Upper lobe of right lung (tissue), 1 donor: ENCODE measurements around the gene SPATA31C1. TPM values are rescaled to one million over a fixed set of nuclear protein-coding genes. Genes with fewer than 3 reads are reported as not detected.

Experiments used
- ATAC-seq: fragments of 200-7000 bp; cut with Tn5 transposase; one replicate; pipeline ENCODE4 v1.9.1; 2020; ENCODE audit warnings: mild to moderate bottlenecking, moderate library complexity
- DNase-seq: peaks from one replicate; pipeline ENCODE4 v3.0.0-alpha.2; 2020
- H3K27ac ChIP-seq: fragments of 200-600 bp; one replicate; pipeline ENCODE4 v1.8.0; 2022
- H3K27me3 ChIP-seq: fragments of 200-600 bp; one replicate; pipeline ENCODE4 v1.8.0; 2022; ENCODE audit warnings: mild to moderate bottlenecking
- H3K36me3 ChIP-seq: fragments of 200-600 bp; one replicate; pipeline ENCODE4 v1.8.0; 2022
- H3K4me1 ChIP-seq: fragments of 200-600 bp; one replicate; pipeline ENCODE4 v1.8.0; 2022
- H3K4me3 ChIP-seq: fragments of 200-600 bp; one replicate; pipeline ENCODE4 v1.8.0; 2022; ENCODE audit warnings: mild to moderate bottlenecking
- H3K9me3 ChIP-seq: fragments of 200-600 bp; one replicate; pipeline ENCODE4 v1.8.0; 2022
- CTCF ChIP-seq: fragments of 200-600 bp; IDR thresholded peaks from one replicate; pipeline ENCODE4 v1.8.0; 2022; ENCODE audit warnings: antibody characterized with exemption
- intact Hi-C: fragments of 100-400 bp; cut with DNase I; formaldehyde crosslinking; loops from one replicate; pipeline ENCODE4 v1.11.0; 2022
- total RNA-seq: library from RNA; stranded (reverse); fragmentation: NEBNext Ultra II Directional; extraction: Animal tissue kit (Norgen Biotek cat#: 25700); gene quantifications from one replicate; pipeline ENCODE4 v1.2.1, GENCODE V29; 2021
- donor health status: DM: no; HTN: yes; CAD: no; lungs with severe emphysema.

The SPATA31C1 gene
- total RNA-seq, 1 donor from 2014 or later, result not detected

GRCh38 chr9:87958591-87958990 lies 40.8 kb downstream of the SPATA31C1 start:
- no peaks in the 10 kb centered on the region for H3K27me3 ChIP-seq
- H3K27ac ChIP-seq, result no peak overlapping the region
- no peak for ATAC-seq
- no peak for TF ChIP-seq CTCF
- H3K4me1 ChIP-seq, result no peaks in the 10 kb centered on the region
- no peak for DNase-seq
- no peak overlapping the region for H3K4me3 ChIP-seq
- intact Hi-C loops, result no loop called here
- H3K36me3 ChIP-seq, result no peaks in the 10 kb centered on the region
- no peaks in the 10 kb centered on the region for H3K9me3 ChIP-seq

DNA sequence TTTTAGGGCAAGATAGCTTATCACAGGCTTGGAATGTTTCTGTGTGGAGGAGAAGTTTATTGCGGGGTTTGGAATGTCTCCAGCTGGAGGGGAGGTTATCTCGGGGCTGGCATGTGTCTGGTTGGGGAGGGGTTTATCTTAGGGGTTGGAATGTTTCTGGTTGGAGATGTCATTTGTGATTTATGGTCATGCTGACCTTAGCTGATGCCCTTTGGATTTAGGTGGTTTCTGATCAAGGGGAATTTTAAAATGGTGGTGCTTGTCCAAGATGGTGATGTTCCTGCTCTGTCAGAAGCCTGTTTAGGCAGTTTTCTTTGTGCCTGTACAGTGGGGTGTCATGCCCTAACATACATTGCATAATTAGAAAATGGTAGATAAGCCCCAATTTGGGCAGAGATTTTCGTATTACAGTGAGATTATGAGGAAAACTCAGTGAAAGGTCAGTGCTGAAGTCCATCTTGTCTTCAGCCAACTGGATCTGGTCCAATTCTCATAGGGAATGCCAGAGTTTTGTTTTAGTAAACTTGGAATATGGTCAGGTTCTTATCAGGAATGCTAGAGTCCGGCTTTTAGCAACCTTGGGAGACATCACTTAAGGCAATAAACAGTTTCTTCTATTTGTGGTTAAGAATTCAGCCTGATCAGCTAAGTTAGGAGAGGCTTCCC lies 42.3 kb downstream of the SPATA31C1 start:
- DNase-seq (no peak), ATAC-seq (no peak)
- no peak overlapping the region for H3K4me3 ChIP-seq
- intact Hi-C loops, result no loop called here
- H3K27ac ChIP-seq, result no peak overlapping the region
- no peak for TF ChIP-seq CTCF
- H3K36me3 ChIP-seq, result no peaks in the 10 kb centered on the region
- H3K4me1 ChIP-seq, result no peaks in the 10 kb centered on the region
- no peaks in the 10 kb centered on the region for H3K9me3 ChIP-seq
- no peaks in the 10 kb centered on the region for H3K27me3 ChIP-seq

- Histone ChIP-seq H3K9me3 (no peaks in the 10 kb centered on the region), H3K36me3 (peaks cover 9% of the 10 kb centered on the region), H3K4me1 (no peaks in the 10 kb centered on the region), H3K27ac (no peak overlapping the region), H3K4me3 (no peak overlapping the region), H3K27me3 (no peaks in the 10 kb centered on the region)
- no peak for ATAC-seq
- TF ChIP-seq CTCF, result no peak
- intact Hi-C loops, result no loop called here
- DNase-seq, result no peak
Observed at GRCh38 chr9:87963770-87964169, 46.0 kb downstream of the SPATA31C1 start.

- Histone ChIP-seq H3K27ac (no peak overlapping the region), H3K36me3 (peaks cover 9% of the 10 kb centered on the region), H3K4me3 (no peak overlapping the region), H3K4me1 (no peaks in the 10 kb centered on the region), H3K27me3 (no peaks in the 10 kb centered on the region), H3K9me3 (no peaks in the 10 kb centered on the region)
- TF ChIP-seq CTCF, result no peak
- intact Hi-C loops, result no loop called here
- DNase-seq (no peak), ATAC-seq (no peak)
Observed at GRCh38 chr9:87964826-87965225, 47.1 kb downstream of the SPATA31C1 start.

DNA sequence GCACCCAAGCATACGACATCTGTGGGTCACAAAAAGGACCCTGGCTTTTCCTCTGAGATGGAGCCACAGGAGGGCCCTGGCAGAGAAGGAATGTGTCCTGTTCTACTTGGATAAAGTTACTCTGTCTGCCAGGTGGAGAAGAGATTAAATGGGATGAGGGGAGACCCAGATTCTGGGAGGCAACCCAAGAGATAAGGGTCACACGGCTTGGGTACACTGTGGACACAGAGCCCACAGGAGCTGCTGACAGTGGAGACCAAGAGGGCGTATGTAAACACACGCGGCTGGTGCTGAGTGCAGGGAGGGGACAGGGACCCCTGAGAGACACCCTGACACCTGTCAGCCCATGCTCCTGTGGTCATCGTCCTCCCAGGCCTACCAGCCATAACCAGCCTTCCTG lies 50.4 kb downstream of the SPATA31C1 start:
- no peak for TF ChIP-seq CTCF
- Histone ChIP-seq H3K36me3 (peaks cover 9% of the 10 kb centered on the region), H3K27ac (no peak overlapping the region), H3K4me1 (no peaks in the 10 kb centered on the region), H3K4me3 (no peak overlapping the region), H3K9me3 (no peaks in the 10 kb centered on the region), H3K27me3 (no peaks in the 10 kb centered on the region)
- DNase-seq (no peak), ATAC-seq (no peak)
- intact Hi-C loops, result no loop called here

DNA sequence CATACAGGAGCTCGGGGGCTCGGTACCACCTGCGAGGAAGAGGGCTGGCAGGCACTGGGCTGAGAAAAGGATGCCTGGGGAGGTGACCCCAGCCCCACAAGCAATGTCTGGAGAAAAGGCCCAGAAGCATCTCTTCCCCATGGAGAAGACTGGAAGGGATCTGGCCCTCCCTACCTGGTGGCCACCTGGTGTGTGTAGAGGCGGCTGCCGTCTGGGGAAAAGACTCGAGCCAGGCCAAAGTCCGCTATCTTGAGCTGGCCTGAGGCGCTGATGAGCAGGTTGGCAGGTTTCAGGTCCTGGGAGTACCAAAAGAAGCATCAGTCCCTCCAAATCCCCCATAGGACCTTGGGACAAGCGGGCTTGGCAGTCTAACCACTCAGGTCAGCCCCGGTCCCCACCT lies 52.8 kb downstream of the SPATA31C1 start:
- Histone ChIP-seq H3K36me3 (peaks cover 9% of the 10 kb centered on the region), H3K27me3 (no peaks in the 10 kb centered on the region), H3K27ac (no peak overlapping the region), H3K9me3 (no peaks in the 10 kb centered on the region), H3K4me1 (peaks cover 3% of the 10 kb centered on the region), H3K4me3 (no peak overlapping the region)
- ATAC-seq (no peak), DNase-seq (no peak)
- no peak for TF ChIP-seq CTCF
- intact Hi-C loops, result no loop called here
